ENCODE measurements around the gene POLA2.

Gene POLA2

GRCh38 chr11:65304613-65305012 lies 42.9 kb downstream of the POLA2 start:
- no peak for DNase-seq (ENCODE audit: low spot score)
- no peak for TF ChIP-seq CTCF (IDR thresholded peaks at IDR 0.05; ENCODE audit: extremely low read depth, insufficient read depth, missing control alignments)
- in situ Hi-C loops (cut with MboI; ENCODE audit: low pct_unique_long_range_greater_than_20kb, low sequenced_read_pairs, unreplicated experiment), result no loop called here

GRCh38 chr11:65305501-65306268 lies 43.9 kb downstream of the POLA2 start:
- DNase-seq (ENCODE audit: low spot score), result no peak
- no peak for TF ChIP-seq CTCF (IDR thresholded peaks at IDR 0.05; ENCODE audit: extremely low read depth, insufficient read depth, missing control alignments)

GRCh38 chr11:65307298-65308229 lies 45.8 kb downstream of the POLA2 start:
- no peak for TF ChIP-seq CTCF (IDR thresholded peaks at IDR 0.05; ENCODE audit: extremely low read depth, insufficient read depth, missing control alignments)
- DNase-seq (ENCODE audit: low spot score), result no peak
- in situ Hi-C loops (cut with MboI; ENCODE audit: low pct_unique_long_range_greater_than_20kb, low sequenced_read_pairs, unreplicated experiment), result no loop called here

More at GRCh38 chr11:65305501-65306268, 43.9 kb downstream of the POLA2 start:
- in situ Hi-C loops (cut with MboI; ENCODE audit: low pct_unique_long_range_greater_than_20kb, low sequenced_read_pairs, unreplicated experiment), result no loop called here

- no peak for DNase-seq (ENCODE audit: low spot score)
- in situ Hi-C loops (cut with MboI; ENCODE audit: low pct_unique_long_range_greater_than_20kb, low sequenced_read_pairs, unreplicated experiment), result no loop called here
- no peak for TF ChIP-seq CTCF (IDR thresholded peaks at IDR 0.05; ENCODE audit: extremely low read depth, insufficient read depth, missing control alignments)
Observed at GRCh38 chr11:65308281-65308891, 46.6 kb downstream of the POLA2 start.

- in situ Hi-C loops (cut with MboI; ENCODE audit: low pct_unique_long_range_greater_than_20kb, low sequenced_read_pairs, unreplicated experiment), result no loop called here
- DNase-seq (ENCODE audit: low spot score), result no peak
- TF ChIP-seq CTCF (IDR thresholded peaks at IDR 0.05; ENCODE audit: extremely low read depth, insufficient read depth, missing control alignments), result no peak
Observed at GRCh38 chr11:65309006-65309405, 47.2 kb downstream of the POLA2 start.

GRCh38 chr11:65310215-65310614 lies 48.5 kb downstream of the POLA2 start:
- in situ Hi-C loops (cut with MboI; ENCODE audit: low pct_unique_long_range_greater_than_20kb, low sequenced_read_pairs, unreplicated experiment), result no loop called here
- no peak for DNase-seq (ENCODE audit: low spot score)

More at GRCh38 chr11:65310215-65310614, 48.5 kb downstream of the POLA2 start:
- TF ChIP-seq CTCF (IDR thresholded peaks at IDR 0.05; ENCODE audit: extremely low read depth, insufficient read depth, missing control alignments), result no peak
